Skeletal muscle satellite cell (primary cell): ENCODE results near the gene PTPRG.

Experiments used
- H3K27me3 ChIP-seq: 2 replicates; pipeline ENCODE4 v1.7.0; 2013; ENCODE audit warnings: low read length; ENCODE audit not compliant: control insufficient read depth, insufficient read depth
- H3K36me3 ChIP-seq: 2 replicates; pipeline ENCODE4 v1.7.0; 2013; ENCODE audit warnings: mild to moderate bottlenecking, control low read depth, low read length; ENCODE audit not compliant: insufficient read depth
- H3K4me1 ChIP-seq: 2 replicates; pipeline ENCODE4 v1.7.0; 2013; ENCODE audit warnings: low read length; ENCODE audit not compliant: control insufficient read depth, insufficient read depth
- H3K4me2 ChIP-seq: 2 replicates; pipeline ENCODE4 v1.7.0; 2013; ENCODE audit warnings: mild to moderate bottlenecking, low read length
- H3K4me3 ChIP-seq: 2 replicates; pipeline ENCODE4 v1.7.0; 2013; ENCODE audit warnings: low read length
- H3K9ac ChIP-seq: 2 replicates; pipeline ENCODE4 v1.7.0; 2013; ENCODE audit warnings: mild to moderate bottlenecking, low read depth, low read length, moderate library complexity
- H3K9me3 ChIP-seq: replicated peaks from 2 replicates; pipeline ENCODE4 v1.7.0; 2013; ENCODE audit warnings: mild to moderate bottlenecking, control low read depth, low read length

PTPRG gene

GRCh38 chr3:61802772-61803171 is 241.4 kb downstream of the PTPRG start:
- Histone ChIP-seq H3K4me2 (no peak overlapping the region), H3K4me1 (peaks cover 19% of the 10 kb centered on the region), H3K36me3 (no peaks in the 10 kb centered on the region), H3K9ac (no peak overlapping the region), H3K9me3 (no peaks in the 10 kb centered on the region), H3K27me3 (no peaks in the 10 kb centered on the region), H3K4me3 (no peak overlapping the region)

DNA sequence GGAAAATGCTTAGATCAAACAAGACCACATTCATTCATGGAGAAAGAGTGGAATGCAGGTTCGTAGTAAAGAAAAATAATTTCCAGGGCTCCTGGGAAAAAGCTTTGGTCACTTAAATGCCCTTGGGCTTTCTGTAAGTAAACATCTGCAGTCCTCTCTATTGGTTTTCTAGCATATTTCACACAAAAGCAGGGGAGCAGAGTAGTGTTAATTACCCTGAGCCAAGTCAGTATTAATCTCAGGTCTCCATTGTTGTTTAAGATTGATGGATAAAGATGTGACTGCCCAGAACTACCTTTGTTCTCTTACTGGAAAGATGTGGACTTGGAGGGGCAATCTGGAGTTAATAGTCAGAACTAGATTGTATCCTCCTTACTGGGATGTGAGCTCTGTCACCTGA is 242.6 kb downstream of the PTPRG start:
- H3K36me3 ChIP-seq = no peaks in the 10 kb centered on the region
- peaks cover 28% of the 10 kb centered on the region for H3K4me1 ChIP-seq
- no peaks in the 10 kb centered on the region for H3K27me3 ChIP-seq
- H3K4me2 ChIP-seq = no peak overlapping the region
- no peaks in the 10 kb centered on the region for H3K9me3 ChIP-seq
- H3K9ac ChIP-seq = no peak overlapping the region
- no peak overlapping the region for H3K4me3 ChIP-seq

GRCh38 chr3:61804782-61805181 is 243.4 kb downstream of the PTPRG start:
- Histone ChIP-seq H3K36me3 (no peaks in the 10 kb centered on the region), H3K9ac (no peak overlapping the region), H3K27me3 (no peaks in the 10 kb centered on the region), H3K4me1 (peaks cover 28% of the 10 kb centered on the region), H3K9me3 (no peaks in the 10 kb centered on the region), H3K4me2 (no peak overlapping the region), H3K4me3 (no peak overlapping the region)

DNA sequence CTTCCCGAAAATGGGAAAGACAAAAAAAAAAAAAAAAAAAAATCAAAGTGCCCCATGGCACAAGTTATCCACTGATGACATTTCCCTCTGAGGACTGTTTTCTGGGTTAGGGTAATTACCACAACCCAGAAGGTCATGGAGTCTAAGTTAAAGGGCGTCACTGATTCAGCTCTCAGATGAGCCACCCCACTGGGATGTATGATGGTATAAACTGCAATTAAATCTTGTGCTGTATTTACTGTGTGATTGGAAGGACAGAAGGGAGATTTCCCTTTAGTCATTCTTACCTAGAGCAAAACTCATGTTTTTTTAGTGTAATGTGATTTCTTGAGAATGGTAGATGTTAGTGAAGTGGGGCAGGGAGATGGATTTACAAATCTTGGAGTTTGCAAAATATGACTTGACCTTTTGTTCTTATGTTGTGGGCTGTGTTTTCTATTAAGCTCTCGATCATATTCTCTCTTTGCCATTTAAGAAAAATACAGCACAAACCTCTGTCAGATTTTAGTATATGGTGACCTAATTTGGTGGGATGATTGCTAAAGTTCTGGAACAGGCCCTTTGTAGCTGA is 244.2 kb downstream of the PTPRG start:
- peak overlapping the region; percentile 13 for H3K9ac ChIP-seq
- no peaks in the 10 kb centered on the region for H3K36me3 ChIP-seq
- H3K9me3 ChIP-seq = no peaks in the 10 kb centered on the region
- peak overlapping the region; percentile 12 for H3K4me2 ChIP-seq
- H3K27me3 ChIP-seq = no peaks in the 10 kb centered on the region
- H3K4me1 ChIP-seq = peaks cover 28% of the 10 kb centered on the region
- no peak overlapping the region for H3K4me3 ChIP-seq

DNA sequence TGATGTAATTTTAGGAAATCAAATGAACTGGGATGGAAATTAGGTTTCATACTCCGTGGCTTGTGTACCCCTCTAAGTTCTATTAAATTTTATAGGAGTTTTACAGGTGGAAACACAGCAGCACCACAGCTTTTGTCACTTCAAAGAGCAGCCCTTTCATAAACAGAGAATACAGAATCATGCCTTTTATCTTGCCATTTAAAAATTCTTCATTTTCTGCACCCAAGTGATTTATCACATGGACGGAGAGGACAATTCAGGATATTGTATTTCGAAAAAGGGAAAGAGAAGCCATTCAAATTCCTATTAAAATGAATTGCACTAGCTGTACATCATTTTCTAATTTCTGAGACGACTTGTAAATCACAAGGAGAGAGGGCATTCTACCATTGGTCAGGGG is 245.4 kb downstream of the PTPRG start:
- Histone ChIP-seq H3K4me3 (no peak overlapping the region), H3K27me3 (no peaks in the 10 kb centered on the region), H3K9ac (no peak overlapping the region), H3K4me2 (no peak overlapping the region), H3K9me3 (no peaks in the 10 kb centered on the region), H3K4me1 (peaks cover 28% of the 10 kb centered on the region), H3K36me3 (no peaks in the 10 kb centered on the region)

GRCh38 chr3:61807865-61808276 is 246.5 kb downstream of the PTPRG start:
- no peaks in the 10 kb centered on the region for H3K9me3 ChIP-seq
- H3K4me1 ChIP-seq = peaks cover 28% of the 10 kb centered on the region
- no peak overlapping the region for H3K4me3 ChIP-seq
- no peaks in the 10 kb centered on the region for H3K27me3 ChIP-seq
- H3K4me2 ChIP-seq = no peak overlapping the region
- H3K9ac ChIP-seq = no peak overlapping the region
- no peaks in the 10 kb centered on the region for H3K36me3 ChIP-seq

DNA sequence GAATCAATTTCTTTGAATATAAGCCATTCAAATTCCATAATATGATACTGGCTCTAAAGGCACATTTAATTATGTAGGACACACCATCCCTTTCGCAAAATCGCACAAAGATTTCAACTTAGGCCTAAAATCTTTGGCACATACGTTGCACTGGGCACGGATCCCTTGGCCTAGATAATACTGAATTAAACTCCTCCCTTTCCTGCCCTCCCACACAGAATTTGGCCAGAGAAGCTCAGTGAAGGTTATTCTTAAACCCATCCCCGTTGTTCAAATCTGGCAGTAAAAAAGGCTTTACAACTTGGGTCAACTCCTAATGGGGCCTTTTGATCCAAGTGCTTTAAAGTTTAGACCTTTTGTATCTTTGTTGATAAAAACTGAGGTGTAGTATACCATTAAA is 247.2 kb downstream of the PTPRG start:
- Histone ChIP-seq H3K4me1 (peaks cover 28% of the 10 kb centered on the region), H3K36me3 (no peaks in the 10 kb centered on the region), H3K9ac (no peak overlapping the region), H3K27me3 (no peaks in the 10 kb centered on the region), H3K4me2 (no peak overlapping the region), H3K4me3 (no peak overlapping the region), H3K9me3 (no peaks in the 10 kb centered on the region)

- Histone ChIP-seq H3K9me3 (no peaks in the 10 kb centered on the region), H3K4me3 (no peak overlapping the region), H3K27me3 (no peaks in the 10 kb centered on the region), H3K4me2 (no peak overlapping the region), H3K36me3 (no peaks in the 10 kb centered on the region), H3K9ac (no peak overlapping the region), H3K4me1 (peaks cover 28% of the 10 kb centered on the region)
Measured at GRCh38 chr3:61808999-61809398, 247.6 kb downstream of the PTPRG start.

GRCh38 chr3:61809879-61810278 is 248.5 kb downstream of the PTPRG start:
- Histone ChIP-seq H3K9ac (no peak overlapping the region), H3K9me3 (no peaks in the 10 kb centered on the region), H3K27me3 (no peaks in the 10 kb centered on the region), H3K4me2 (no peak overlapping the region), H3K4me3 (no peak overlapping the region), H3K4me1 (peaks cover 24% of the 10 kb centered on the region), H3K36me3 (no peaks in the 10 kb centered on the region)

DNA sequence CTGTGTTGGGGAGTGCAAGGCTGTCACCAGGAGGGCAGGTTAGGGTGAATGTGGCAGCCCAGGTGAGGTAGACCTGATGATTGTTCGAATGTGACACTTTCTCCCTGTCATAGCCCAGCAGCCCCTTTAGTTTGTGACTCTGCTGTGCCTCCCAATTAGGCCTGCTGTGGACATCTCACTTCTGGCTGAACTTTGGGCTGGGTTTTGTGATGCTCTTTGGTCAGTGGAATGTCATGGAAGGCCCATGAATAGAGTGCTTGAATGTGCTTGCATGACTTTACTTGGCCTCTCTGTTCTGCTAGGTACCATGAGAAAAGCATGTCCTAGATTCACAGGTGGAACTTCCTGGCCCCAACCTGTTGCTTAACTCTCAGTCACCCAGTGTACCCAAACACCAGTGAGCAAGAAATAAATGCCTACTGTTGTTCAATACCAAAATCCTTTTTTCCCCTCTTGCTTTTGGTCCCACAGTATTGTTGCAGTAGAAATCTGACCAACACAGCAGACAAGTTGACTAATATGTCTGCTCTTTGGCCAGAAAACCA is 249.7 kb downstream of the PTPRG start:
- H3K4me1 ChIP-seq = peaks cover 13% of the 10 kb centered on the region
- no peak overlapping the region for H3K4me2 ChIP-seq
- H3K36me3 ChIP-seq = no peaks in the 10 kb centered on the region
- H3K9me3 ChIP-seq = no peaks in the 10 kb centered on the region
- no peaks in the 10 kb centered on the region for H3K27me3 ChIP-seq
- H3K9ac ChIP-seq = no peak overlapping the region
- no peak overlapping the region for H3K4me3 ChIP-seq

- Histone ChIP-seq H3K4me1 (peaks cover 10% of the 10 kb centered on the region), H3K27me3 (no peaks in the 10 kb centered on the region), H3K9ac (no peak overlapping the region), H3K9me3 (no peaks in the 10 kb centered on the region), H3K4me2 (no peak overlapping the region), H3K4me3 (no peak overlapping the region), H3K36me3 (no peaks in the 10 kb centered on the region)
Measured at GRCh38 chr3:61811652-61812051, 250.3 kb downstream of the PTPRG start.

- no peaks in the 10 kb centered on the region for H3K9me3 ChIP-seq
- H3K9ac ChIP-seq = no peak overlapping the region
- H3K36me3 ChIP-seq = no peaks in the 10 kb centered on the region
- no peaks in the 10 kb centered on the region for H3K27me3 ChIP-seq
- H3K4me2 ChIP-seq = no peak overlapping the region
- no peak overlapping the region for H3K4me3 ChIP-seq
- H3K4me1 ChIP-seq = peaks cover 10% of the 10 kb centered on the region
Measured at GRCh38 chr3:61812085-61812484, 250.7 kb downstream of the PTPRG start.
